ENCODE measurements around the gene PHOSPHO1.

Gene PHOSPHO1

DNA sequence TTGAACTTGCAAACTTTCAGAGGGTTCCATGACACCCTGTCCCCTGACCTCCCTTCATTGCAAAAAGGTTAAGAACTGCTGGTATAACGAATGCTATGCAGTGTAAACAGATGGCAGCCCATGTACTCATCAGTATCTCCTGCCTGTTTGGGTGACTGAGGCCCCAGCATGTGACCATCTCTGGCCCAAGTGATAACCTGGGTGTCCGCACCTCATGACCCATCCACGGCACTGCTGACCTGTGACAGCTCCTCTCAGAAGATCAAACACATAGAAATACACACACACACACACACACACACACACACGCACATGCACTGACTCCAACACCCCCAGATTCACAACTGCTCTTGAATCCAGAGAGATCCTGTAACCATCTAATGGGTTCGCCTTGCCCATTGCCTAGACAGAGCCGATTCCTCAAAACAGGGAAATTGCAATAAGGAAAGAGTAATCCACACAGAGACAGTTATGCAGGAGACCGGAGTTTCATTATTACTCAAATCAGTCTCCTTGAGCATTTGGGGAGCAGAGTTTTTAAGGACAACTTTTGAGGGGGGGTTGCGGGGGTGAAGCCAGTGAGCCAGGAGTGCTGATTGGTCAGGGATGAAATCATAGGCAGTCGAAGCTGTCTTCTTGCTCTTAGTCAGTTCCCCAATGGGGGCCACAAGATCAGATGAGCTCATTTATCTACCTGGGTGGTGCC is 11.3 kb upstream of the PHOSPHO1 start:
- Histone ChIP-seq H3K4ac (ENCODE audit: low read depth, low read length) (no peak overlapping the region), H3K4me1 (ENCODE audit: control insufficient read depth, low read depth, low read length) (no peaks in the 10 kb centered on the region), H3K56ac (ENCODE audit: low read length) (no peak overlapping the region), H3K27ac (ENCODE audit: low read depth, low read length) (no peak overlapping the region), H3K79me2 (ENCODE audit: control insufficient read depth, insufficient read depth, low read length) (no peaks in the 10 kb centered on the region), H2BK5ac (ENCODE audit: low read length) (no peak overlapping the region), H3K79me1 (ENCODE audit: low read length) (no peaks in the 10 kb centered on the region), H3K36me3 (ENCODE audit: control insufficient read depth, insufficient read depth, low read length) (no peaks in the 10 kb centered on the region), H2BK15ac (replicated peaks; ENCODE audit: low read depth) (no peak overlapping the region), H3K27me3 (ENCODE audit: insufficient read depth, low read length, poor library complexity) (no peaks in the 10 kb centered on the region), H2BK120ac (ENCODE audit: low read depth, low read length) (no peak overlapping the region), H4K8ac (ENCODE audit: low read depth, low read length) (no peak overlapping the region), H2AK5ac (ENCODE audit: low read length) (no peak overlapping the region), H4K5ac (ENCODE audit: low read length) (no peak overlapping the region), H3K4me3 (ENCODE audit: low read length) (no peak overlapping the region), H3K18ac (ENCODE audit: low read length) (no peak overlapping the region), H3K4me2 (ENCODE audit: low read length) (no peak overlapping the region), H3K23ac (ENCODE audit: low read length) (no peak overlapping the region), H3K9ac (ENCODE audit: low read length) (no peak overlapping the region)
- WGBS (ENCODE audit: extremely low coverage, insufficient coverage, low lambda C conversion rate) = no CpG with 5 or more reads among the region's 9 CpGs
- no peak for DNase-seq

DNA sequence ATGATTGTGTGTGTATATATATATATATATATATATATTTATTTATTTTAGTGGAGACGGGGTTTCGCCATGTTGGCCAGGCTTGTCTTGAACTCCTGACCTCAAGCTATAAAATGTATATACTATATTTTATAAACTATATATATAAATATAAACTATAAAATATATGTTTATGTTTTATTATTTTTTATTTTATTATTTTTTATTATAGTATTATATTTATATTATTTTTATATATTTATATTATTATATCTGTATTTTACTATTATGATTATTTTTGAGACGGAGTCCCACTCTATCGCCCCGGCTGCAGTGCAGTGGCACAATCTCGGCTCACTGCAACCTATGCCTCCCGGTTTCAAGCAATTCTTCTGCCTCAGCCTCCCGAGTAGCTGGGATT is 10.5 kb upstream of the PHOSPHO1 start:
- DNase-seq = no peak
- Histone ChIP-seq H4K5ac (ENCODE audit: low read length) (no peak overlapping the region), H3K4ac (ENCODE audit: low read depth, low read length) (no peak overlapping the region), H4K8ac (ENCODE audit: low read depth, low read length) (no peak overlapping the region), H3K9ac (ENCODE audit: low read length) (no peak overlapping the region), H3K79me1 (ENCODE audit: low read length) (no peaks in the 10 kb centered on the region), H3K56ac (ENCODE audit: low read length) (no peak overlapping the region), H3K36me3 (ENCODE audit: control insufficient read depth, insufficient read depth, low read length) (no peaks in the 10 kb centered on the region), H2BK15ac (replicated peaks; ENCODE audit: low read depth) (no peak overlapping the region), H3K4me1 (ENCODE audit: control insufficient read depth, low read depth, low read length) (no peaks in the 10 kb centered on the region), H3K27ac (ENCODE audit: low read depth, low read length) (no peak overlapping the region), H3K27me3 (ENCODE audit: insufficient read depth, low read length, poor library complexity) (no peaks in the 10 kb centered on the region), H3K4me2 (ENCODE audit: low read length) (no peak overlapping the region), H3K79me2 (ENCODE audit: control insufficient read depth, insufficient read depth, low read length) (no peaks in the 10 kb centered on the region), H3K23ac (ENCODE audit: low read length) (no peak overlapping the region), H2BK120ac (ENCODE audit: low read depth, low read length) (no peak overlapping the region), H3K18ac (ENCODE audit: low read length) (no peak overlapping the region), H2BK5ac (ENCODE audit: low read length) (no peak overlapping the region), H3K4me3 (ENCODE audit: low read length) (no peak overlapping the region), H2AK5ac (ENCODE audit: low read length) (no peak overlapping the region)
- no CpG with 5 or more reads among the region's 8 CpGs for WGBS (ENCODE audit: extremely low coverage, insufficient coverage, low lambda C conversion rate)

DNA sequence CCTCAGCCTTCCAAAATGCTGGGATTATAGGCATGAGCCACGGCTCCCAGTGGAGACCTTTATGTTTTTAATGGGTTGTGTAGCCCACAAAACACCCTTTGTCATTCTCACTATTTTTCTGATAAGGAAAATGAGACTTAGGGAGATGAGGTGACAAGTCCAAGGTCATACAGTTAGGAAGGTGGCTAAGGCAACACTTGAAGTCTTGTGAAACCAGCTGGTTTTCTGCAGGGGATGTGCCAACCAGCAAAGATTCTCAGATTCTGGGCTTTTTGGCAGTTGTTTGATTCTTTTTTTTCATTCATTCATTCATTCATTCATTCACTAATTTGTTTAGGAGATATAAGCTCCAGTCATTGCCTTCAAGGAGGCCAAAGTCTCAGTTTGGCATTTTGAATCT is 10.0 kb upstream of the PHOSPHO1 start:
- Histone ChIP-seq H3K18ac (ENCODE audit: low read length) (no peak overlapping the region), H3K27ac (ENCODE audit: low read depth, low read length) (no peak overlapping the region), H3K4me3 (ENCODE audit: low read length) (no peak overlapping the region), H2BK15ac (replicated peaks; ENCODE audit: low read depth) (no peak overlapping the region), H4K8ac (ENCODE audit: low read depth, low read length) (no peak overlapping the region), H2BK5ac (ENCODE audit: low read length) (no peak overlapping the region), H2BK120ac (ENCODE audit: low read depth, low read length) (no peak overlapping the region), H3K4me1 (ENCODE audit: control insufficient read depth, low read depth, low read length) (no peaks in the 10 kb centered on the region), H2AK5ac (ENCODE audit: low read length) (no peak overlapping the region), H3K79me1 (ENCODE audit: low read length) (no peaks in the 10 kb centered on the region), H3K36me3 (ENCODE audit: control insufficient read depth, insufficient read depth, low read length) (no peaks in the 10 kb centered on the region), H3K56ac (ENCODE audit: low read length) (no peak overlapping the region), H3K79me2 (ENCODE audit: control insufficient read depth, insufficient read depth, low read length) (no peaks in the 10 kb centered on the region), H3K23ac (ENCODE audit: low read length) (no peak overlapping the region), H3K4ac (ENCODE audit: low read depth, low read length) (no peak overlapping the region), H3K4me2 (ENCODE audit: low read length) (no peak overlapping the region), H3K27me3 (ENCODE audit: insufficient read depth, low read length, poor library complexity) (no peaks in the 10 kb centered on the region), H4K5ac (ENCODE audit: low read length) (no peak overlapping the region), H3K9ac (ENCODE audit: low read length) (no peak overlapping the region)
- WGBS (ENCODE audit: extremely low coverage, insufficient coverage, low lambda C conversion rate) = no CpG with 5 or more reads among the region's 1 CpG
- no peak for DNase-seq

DNA sequence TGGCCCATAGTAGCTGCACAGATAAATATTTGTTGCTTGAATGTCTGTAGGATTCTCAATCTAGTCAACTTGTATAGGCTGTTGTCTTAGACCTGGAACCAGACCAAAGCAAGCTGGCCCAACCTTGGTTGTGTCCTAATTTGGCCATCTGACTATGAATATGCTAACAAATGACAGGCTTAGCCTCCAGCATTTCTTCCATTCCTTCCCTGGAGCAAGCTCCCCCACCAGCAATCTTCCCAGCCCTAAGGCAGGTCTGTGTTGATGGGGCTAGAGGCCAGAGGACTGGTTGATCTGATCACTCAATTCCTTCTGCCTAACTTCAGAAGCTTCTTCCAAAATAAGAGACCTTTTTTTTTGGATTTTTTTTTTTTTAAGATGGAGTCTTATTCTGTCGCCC is 9.4 kb upstream of the PHOSPHO1 start:
- no peak overlapping the region for H3K18ac ChIP-seq (ENCODE audit: low read length)
- no peak overlapping the region for H3K4me3 ChIP-seq (ENCODE audit: low read length)
- no peaks in the 10 kb centered on the region for H3K27me3 ChIP-seq (ENCODE audit: insufficient read depth, low read length, poor library complexity)
- H3K56ac ChIP-seq (ENCODE audit: low read length) = no peak overlapping the region
- no peak overlapping the region for H2BK15ac ChIP-seq (replicated peaks; ENCODE audit: low read depth)
- H3K79me1 ChIP-seq (ENCODE audit: low read length) = no peaks in the 10 kb centered on the region
- no peak overlapping the region for H2BK5ac ChIP-seq (ENCODE audit: low read length)
- H4K5ac ChIP-seq (ENCODE audit: low read length) = no peak overlapping the region
- no peaks in the 10 kb centered on the region for H3K79me2 ChIP-seq (ENCODE audit: control insufficient read depth, insufficient read depth, low read length)
- H3K9ac ChIP-seq (ENCODE audit: low read length) = no peak overlapping the region
- H3K4me1 ChIP-seq (ENCODE audit: control insufficient read depth, low read depth, low read length) = no peaks in the 10 kb centered on the region
- H2AK5ac ChIP-seq (ENCODE audit: low read length) = no peak overlapping the region
- no peak overlapping the region for H3K27ac ChIP-seq (ENCODE audit: low read depth, low read length)
- H3K23ac ChIP-seq (ENCODE audit: low read length) = no peak overlapping the region
- DNase-seq = peak; percentile 55
- no CpG with 5 or more reads among the region's 1 CpG for WGBS (ENCODE audit: extremely low coverage, insufficient coverage, low lambda C conversion rate)
- H3K36me3 ChIP-seq (ENCODE audit: control insufficient read depth, insufficient read depth, low read length) = no peaks in the 10 kb centered on the region
- no peak overlapping the region for H3K4me2 ChIP-seq (ENCODE audit: low read length)
- no peak overlapping the region for H3K4ac ChIP-seq (ENCODE audit: low read depth, low read length)
- H4K8ac ChIP-seq (ENCODE audit: low read depth, low read length) = no peak overlapping the region
- no peak overlapping the region for H2BK120ac ChIP-seq (ENCODE audit: low read depth, low read length)

DNA sequence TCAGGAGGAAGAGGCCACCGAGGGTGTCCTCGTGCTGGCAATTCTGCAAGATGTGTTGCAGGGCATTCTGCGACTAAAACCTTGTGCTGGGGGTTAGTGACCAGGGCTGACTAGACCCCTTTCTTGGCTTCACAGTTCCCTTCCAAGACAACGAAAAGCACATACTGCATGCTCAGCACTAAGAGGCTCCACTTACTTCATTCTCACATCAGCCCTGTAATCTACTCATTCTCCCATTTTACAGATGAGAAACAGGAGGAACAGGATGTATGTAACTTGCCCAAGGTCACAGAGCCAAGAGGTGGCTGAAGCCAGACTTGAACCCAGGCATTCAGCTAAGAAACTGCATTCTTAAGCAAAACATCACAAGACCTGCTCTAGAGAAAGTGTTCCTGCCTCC is 5.3 kb upstream of the PHOSPHO1 start:
- Histone ChIP-seq H3K4me2 (ENCODE audit: low read length) (no peak overlapping the region), H3K27me3 (ENCODE audit: insufficient read depth, low read length, poor library complexity) (no peaks in the 10 kb centered on the region), H3K56ac (ENCODE audit: low read length) (no peak overlapping the region), H3K79me1 (ENCODE audit: low read length) (no peaks in the 10 kb centered on the region), H3K4me3 (ENCODE audit: low read length) (no peak overlapping the region), H3K9ac (ENCODE audit: low read length) (no peak overlapping the region), H3K27ac (ENCODE audit: low read depth, low read length) (no peak overlapping the region), H4K8ac (ENCODE audit: low read depth, low read length) (no peak overlapping the region), H3K4me1 (ENCODE audit: control insufficient read depth, low read depth, low read length) (no peaks in the 10 kb centered on the region), H3K79me2 (ENCODE audit: control insufficient read depth, insufficient read depth, low read length) (no peaks in the 10 kb centered on the region), H2BK15ac (replicated peaks; ENCODE audit: low read depth) (no peak overlapping the region), H2BK5ac (ENCODE audit: low read length) (no peak overlapping the region), H3K18ac (ENCODE audit: low read length) (no peak overlapping the region), H3K36me3 (ENCODE audit: control insufficient read depth, insufficient read depth, low read length) (no peaks in the 10 kb centered on the region), H3K23ac (ENCODE audit: low read length) (no peak overlapping the region), H2AK5ac (ENCODE audit: low read length) (no peak overlapping the region), H3K4ac (ENCODE audit: low read depth, low read length) (no peak overlapping the region), H2BK120ac (ENCODE audit: low read depth, low read length) (no peak overlapping the region), H4K5ac (ENCODE audit: low read length) (no peak overlapping the region)
- WGBS (ENCODE audit: extremely low coverage, insufficient coverage, low lambda C conversion rate) = no CpG with 5 or more reads among the region's 4 CpGs
- DNase-seq = no peak

DNA sequence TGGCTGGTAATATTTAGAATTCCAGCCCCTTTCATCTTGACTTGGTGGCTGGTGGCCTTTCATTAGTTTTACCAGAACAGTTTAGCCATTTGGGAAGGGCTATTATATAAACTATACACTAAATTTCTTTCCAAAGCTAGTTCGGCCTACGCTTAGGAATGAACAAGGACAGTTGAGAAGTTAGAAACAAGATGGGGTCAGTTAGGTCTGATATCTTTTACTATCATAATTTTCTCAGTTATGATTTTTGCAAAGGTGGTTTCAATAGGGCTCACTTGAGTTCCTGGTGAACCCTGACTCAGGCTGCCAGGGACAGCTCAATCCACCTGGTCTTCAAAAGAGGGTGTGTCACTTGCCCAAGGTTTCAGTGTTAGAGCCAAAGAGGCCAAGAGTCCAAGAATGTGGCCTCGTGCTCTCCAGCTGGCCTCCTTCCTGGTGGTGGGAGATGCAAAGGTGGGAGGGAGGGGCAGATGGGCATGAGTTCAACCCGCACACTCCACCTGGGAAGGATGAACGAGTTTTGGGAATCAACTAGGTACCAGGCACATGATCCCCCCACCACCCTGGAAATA is 4.0 kb upstream of the PHOSPHO1 start:
- DNase-seq = no peak
- no peaks in the 10 kb centered on the region for H3K79me1 ChIP-seq (ENCODE audit: low read length)

More for the DNA sequence above, 4.0 kb upstream of the PHOSPHO1 start:
- no peak overlapping the region for H3K4me2 ChIP-seq (ENCODE audit: low read length)
- H2AK5ac ChIP-seq (ENCODE audit: low read length) = no peak overlapping the region
- H3K79me2 ChIP-seq (ENCODE audit: control insufficient read depth, insufficient read depth, low read length) = no peaks in the 10 kb centered on the region
- no peak overlapping the region for H3K27ac ChIP-seq (ENCODE audit: low read depth, low read length)
- no peak overlapping the region for H2BK15ac ChIP-seq (replicated peaks; ENCODE audit: low read depth)
- no peak overlapping the region for H4K8ac ChIP-seq (ENCODE audit: low read depth, low read length)
- no peak overlapping the region for H4K5ac ChIP-seq (ENCODE audit: low read length)
- H3K23ac ChIP-seq (ENCODE audit: low read length) = no peak overlapping the region
- no peak overlapping the region for H3K4me3 ChIP-seq (ENCODE audit: low read length)
- no peak overlapping the region for H3K4ac ChIP-seq (ENCODE audit: low read depth, low read length)
- H3K18ac ChIP-seq (ENCODE audit: low read length) = no peak overlapping the region
- WGBS (ENCODE audit: extremely low coverage, insufficient coverage, low lambda C conversion rate) = no CpG with 5 or more reads among the region's 5 CpGs
- H2BK5ac ChIP-seq (ENCODE audit: low read length) = no peak overlapping the region
- H3K4me1 ChIP-seq (ENCODE audit: control insufficient read depth, low read depth, low read length) = no peaks in the 10 kb centered on the region
- H2BK120ac ChIP-seq (ENCODE audit: low read depth, low read length) = no peak overlapping the region
- no peak overlapping the region for H3K9ac ChIP-seq (ENCODE audit: low read length)
- H3K27me3 ChIP-seq (ENCODE audit: insufficient read depth, low read length, poor library complexity) = no peaks in the 10 kb centered on the region
- H3K36me3 ChIP-seq (ENCODE audit: control insufficient read depth, insufficient read depth, low read length) = no peaks in the 10 kb centered on the region
- H3K56ac ChIP-seq (ENCODE audit: low read length) = no peak overlapping the region

All from mesendoderm (in vitro differentiated cells).